IMR-90 (cell line): ENCODE data around the gene PTPN4. TPM values are rescaled to one million over a fixed set of nuclear protein-coding genes. Genes with fewer than 3 reads are reported as not detected.
A peak's percentile ranks its signal among the peaks of the same experiment; 100 is the strongest.

ENCODE experiments used
- ATAC-seq: fragments of 200-7000 bp; cut with Tn5 transposase; 2 replicates; pipeline ENCODE4 v1.9.1; 2020; ENCODE audit warnings: low read depth, mild to moderate bottlenecking, moderate library complexity
- Bru-seq: library from RNA; stranded (reverse); fragments of 400-500 nt; gene quantifications from one replicate; lab custom pipeline; 2021; lab: Mats Ljungman, UMichigan
- BruChase-seq, 2 experiments: library from RNA; stranded (reverse); fragments of 400-500 nt; gene quantifications; one replicate each; lab custom pipeline; 2021; lab: Mats Ljungman, UMichigan
- BruUV-seq: library from RNA; stranded (reverse); fragments of 400-500 nt; replicated peaks from 2 replicates; lab custom pipeline; 2021; lab: Mats Ljungman, UMichigan
- CTCF ChIA-PET: fragments of 300-600 bp; formaldehyde crosslinking; extraction: SDS; loops from one replicate; lab custom pipeline; 2021; ENCODE audit warnings: antibody characterized with exemption; lab: Yijun Ruan, JAX
- POLR2A ChIA-PET: fragments of 300-600 bp; sonication (Branson Sonifier 250); formaldehyde crosslinking; loops from one replicate; lab custom pipeline; 2022; ENCODE audit warnings: antibody characterized with exemption; ENCODE audit not compliant: unreplicated experiment; lab: Charles Lee
- DNase-seq: peaks from one replicate; pipeline ENCODE4 v3.0.0; 2013
- H2AFZ ChIP-seq: replicated peaks from 2 replicates; pipeline ENCODE3; 2013; ENCODE audit warnings: low read length, mild to moderate bottlenecking; ENCODE audit not compliant: poor library complexity
- H2AK5ac ChIP-seq: 2 replicates; pipeline ENCODE4 v1.6.1; 2013; ENCODE audit warnings: low read depth, low read length, inconsistent platforms
- H2AK9ac ChIP-seq: replicated peaks from 2 replicates; pipeline ENCODE3; 2013; ENCODE audit warnings: mild to moderate bottlenecking, low read depth, low read length, moderate library complexity; ENCODE audit not compliant: poor library complexity
- H2BK120ac ChIP-seq: 2 replicates; pipeline ENCODE4 v1.6.1; 2013; ENCODE audit warnings: low read depth, low read length, inconsistent platforms
- H2BK15ac ChIP-seq: 3 replicates; pipeline ENCODE4 v1.6.1; 2013; ENCODE audit warnings: low read depth, low read length, inconsistent platforms
- H2BK20ac ChIP-seq: 2 replicates; pipeline ENCODE4 v1.6.1; 2013; ENCODE audit warnings: low read depth, mild to moderate bottlenecking, inconsistent platforms, low read length, moderate library complexity
- H2BK5ac ChIP-seq: 2 replicates; pipeline ENCODE4 v1.6.1; 2013; ENCODE audit warnings: mild to moderate bottlenecking, low read depth, low read length, inconsistent platforms; ENCODE audit not compliant: poor library complexity, severe bottlenecking
- H3K14ac ChIP-seq: replicated peaks from 2 replicates; pipeline ENCODE4 v1.6.1; 2013; ENCODE audit warnings: low read depth, low read length, inconsistent platforms
- H3K18ac ChIP-seq: 2 replicates; pipeline ENCODE4 v1.6.1; 2013; ENCODE audit warnings: low read depth, low read length, control low read depth
- H3K23ac ChIP-seq: 2 replicates; pipeline ENCODE4 v1.6.1; 2013; ENCODE audit warnings: low read depth, low read length, inconsistent platforms
- H3K27ac ChIP-seq: 2 replicates; pipeline ENCODE4 v1.5.1; 2013; ENCODE audit warnings: mild to moderate bottlenecking, control low read depth, low read length; ENCODE audit not compliant: insufficient read depth
- H3K27me3 ChIP-seq: 2 replicates; pipeline ENCODE4 v1.6.1; 2013; ENCODE audit warnings: low read length; ENCODE audit not compliant: control insufficient read depth, insufficient read depth
- H3K36me3 ChIP-seq: 2 replicates; pipeline ENCODE4 v1.6.1; 2013; ENCODE audit warnings: low read length, mixed read lengths; ENCODE audit not compliant: control insufficient read depth, insufficient read depth
- H3K4ac ChIP-seq: 2 replicates; pipeline ENCODE4 v1.6.1; 2013; ENCODE audit warnings: low read depth, low read length, inconsistent platforms
- H3K4me1 ChIP-seq: 2 replicates; pipeline ENCODE4 v1.6.1; 2013; ENCODE audit warnings: low read length, mixed read lengths; ENCODE audit not compliant: control insufficient read depth, insufficient read depth
- H3K4me2 ChIP-seq: 2 replicates; pipeline ENCODE4 v1.6.1; 2013; ENCODE audit warnings: low read depth, mild to moderate bottlenecking, control low read depth, low read length, moderate library complexity
- H3K4me3 ChIP-seq: 2 replicates; pipeline ENCODE4 v1.5.1; 2013; ENCODE audit warnings: low read depth, mild to moderate bottlenecking, control low read depth, low read length, moderate library complexity; ENCODE audit not compliant: insufficient read depth
- H3K56ac ChIP-seq: 2 replicates; pipeline ENCODE4 v1.6.1; 2013; ENCODE audit warnings: low read length, inconsistent platforms; ENCODE audit not compliant: insufficient read depth; ENCODE audit errors: extremely low read depth
- H3K79me1 ChIP-seq, 2 experiments: 2 replicates each; pipeline ENCODE4 v1.6.1; 2013; ENCODE audit warnings: low read length in 2 of 2, inconsistent platforms in 1 of 2, low read depth in 1 of 2
- H3K9ac ChIP-seq: 2 replicates; pipeline ENCODE4 v1.6.1; 2013; ENCODE audit warnings: low read depth, low read length, control low read depth
- H3K9me1 ChIP-seq: 2 replicates; pipeline ENCODE4 v1.6.1; 2013; ENCODE audit warnings: low read length, inconsistent platforms; ENCODE audit not compliant: insufficient read depth
- H3K9me3 ChIP-seq: 2 replicates; pipeline ENCODE4 v1.6.1; 2013; ENCODE audit warnings: low read length; ENCODE audit not compliant: control insufficient read depth, insufficient read depth
- H4K20me1 ChIP-seq: 2 replicates; pipeline ENCODE4 v1.6.1; 2013; ENCODE audit warnings: low read length, inconsistent platforms; ENCODE audit not compliant: insufficient read depth
- H4K5ac ChIP-seq: 2 replicates; pipeline ENCODE4 v1.6.1; 2013; ENCODE audit warnings: mild to moderate bottlenecking, low read depth, low read length, control low read depth
- H4K8ac ChIP-seq, 2 experiments: 2 replicates each; pipeline ENCODE4 v1.6.1; 2013; ENCODE audit warnings: low read depth in 2 of 2, low read length in 2 of 2, control low read depth in 1 of 2, inconsistent platforms in 1 of 2
- H4K91ac ChIP-seq: 2 replicates; pipeline ENCODE4 v1.6.1; 2013; ENCODE audit warnings: low read depth, low read length, inconsistent platforms; ENCODE audit not compliant: insufficient read depth
- FOS ChIP-seq: fragments of 150-350 bp; IDR thresholded peaks from 2 replicates; pipeline ENCODE4 v1.6.1; 2016; ENCODE audit warnings: low read depth, low read length
- MAZ ChIP-seq: IDR thresholded peaks from 2 replicates; pipeline ENCODE4 v1.6.1; 2012; ENCODE audit warnings: low read depth, mild to moderate bottlenecking, low read length, improper control_type of control experiment, moderate library complexity, borderline replicate concordance
- MXI1 ChIP-seq: IDR thresholded peaks from 2 replicates; pipeline ENCODE4 v1.6.1; 2012; ENCODE audit warnings: low read depth, mild to moderate bottlenecking, low read length, moderate library complexity, borderline replicate concordance
- POLR2A ChIP-seq: IDR thresholded peaks from 2 replicates; pipeline ENCODE4 v1.6.1; 2012; ENCODE audit warnings: mild to moderate bottlenecking, low read depth, low read length
- RAD21 ChIP-seq: IDR thresholded peaks from 2 replicates; pipeline ENCODE4 v1.6.1; 2012; ENCODE audit warnings: low read length, improper control_type of control experiment
- RFX5 ChIP-seq: IDR thresholded peaks from 2 replicates; pipeline ENCODE4 v1.8.0; 2012; ENCODE audit warnings: low read depth, mild to moderate bottlenecking, low read length, moderate library complexity
- WGBS, 2 experiments: methylation state at CpG; one replicate each; pipeline versions ENCODE4 v1.1.5 to v1.1.7; 2013; ENCODE audit warnings: missing lambda C conversion rate in 2 of 2; ENCODE audit not compliant: insufficient read length in 1 of 2; ENCODE audit errors: extremely low coverage in 2 of 2; 5-methylcytosine and 5-hydroxymethylcytosine counted together
- dilution Hi-C: fragments of 300-500 bp; cut with HindIII; formaldehyde crosslinking; loops from one replicate; pipeline ENCODE4 v1.14.3; 2018; ENCODE audit warnings: low sequenced_read_pairs; ENCODE audit not compliant: unreplicated experiment
- in situ Hi-C: fragments of 300-500 bp; cut with MboI; formaldehyde crosslinking; loops from 3 replicates; pipeline ENCODE4 v1.14.3; 2019; ENCODE audit warnings: low sequenced_read_pairs, inconsistent platforms, mixed read lengths
- intact Hi-C: fragments of 100-400 bp; cut with micrococcal nuclease; formaldehyde crosslinking; loops from 2 replicates; pipeline ENCODE4 v1.10.0; 2022
- long read RNA-seq: library from polyadenylated mRNA; unstranded; transcript quantifications from one replicate; pipeline ENCODE4 v2.0.0, GENCODE V29; 2021; ENCODE audit not compliant: unreplicated experiment
- polyA plus RNA-seq, 3 experiments: library from polyadenylated mRNA; depleted of rRNA; stranded (reverse); fragments of >200 nt; gene quantifications; 2 replicates each; pipeline ENCODE4 v1.2.3, GENCODE V29; 2012; ENCODE audit warnings: low replicate concordance in 1 of 3
- total RNA-seq: library from RNA; depleted of rRNA; stranded (reverse); fragments of >200 nt; gene quantifications from 2 replicates; pipeline ENCODE4 v1.2.3, GENCODE V29; 2012; rRNA removed
- TF ChIP-seq, protein P1 (sequence below): fragments of 150-350 bp; IDR thresholded peaks from 2 replicates; pipeline ENCODE4 v1.6.1; 2017; ENCODE audit warnings: mild to moderate bottlenecking, antibody characterized with exemption, low read length, low read depth
- TF ChIP-seq, protein P2 (sequence below): fragments of 150-350 bp; IDR thresholded peaks from 2 replicates; pipeline ENCODE4 v1.6.1; 2016; ENCODE audit warnings: low read depth, mild to moderate bottlenecking, low read length, moderate library complexity, borderline replicate concordance

The PTPN4 gene, protein sequence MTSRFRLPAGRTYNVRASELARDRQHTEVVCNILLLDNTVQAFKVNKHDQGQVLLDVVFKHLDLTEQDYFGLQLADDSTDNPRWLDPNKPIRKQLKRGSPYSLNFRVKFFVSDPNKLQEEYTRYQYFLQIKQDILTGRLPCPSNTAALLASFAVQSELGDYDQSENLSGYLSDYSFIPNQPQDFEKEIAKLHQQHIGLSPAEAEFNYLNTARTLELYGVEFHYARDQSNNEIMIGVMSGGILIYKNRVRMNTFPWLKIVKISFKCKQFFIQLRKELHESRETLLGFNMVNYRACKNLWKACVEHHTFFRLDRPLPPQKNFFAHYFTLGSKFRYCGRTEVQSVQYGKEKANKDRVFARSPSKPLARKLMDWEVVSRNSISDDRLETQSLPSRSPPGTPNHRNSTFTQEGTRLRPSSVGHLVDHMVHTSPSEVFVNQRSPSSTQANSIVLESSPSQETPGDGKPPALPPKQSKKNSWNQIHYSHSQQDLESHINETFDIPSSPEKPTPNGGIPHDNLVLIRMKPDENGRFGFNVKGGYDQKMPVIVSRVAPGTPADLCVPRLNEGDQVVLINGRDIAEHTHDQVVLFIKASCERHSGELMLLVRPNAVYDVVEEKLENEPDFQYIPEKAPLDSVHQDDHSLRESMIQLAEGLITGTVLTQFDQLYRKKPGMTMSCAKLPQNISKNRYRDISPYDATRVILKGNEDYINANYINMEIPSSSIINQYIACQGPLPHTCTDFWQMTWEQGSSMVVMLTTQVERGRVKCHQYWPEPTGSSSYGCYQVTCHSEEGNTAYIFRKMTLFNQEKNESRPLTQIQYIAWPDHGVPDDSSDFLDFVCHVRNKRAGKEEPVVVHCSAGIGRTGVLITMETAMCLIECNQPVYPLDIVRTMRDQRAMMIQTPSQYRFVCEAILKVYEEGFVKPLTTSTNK
- total RNA-seq, result 13.6 and 19.2 TPM in 2 replicates
- polyA plus RNA-seq (2012; rRNA removed), result 2.9 and 4.0 TPM in 2 replicates
- 1.4 and 1.5 TPM in 2 replicates for polyA plus RNA-seq (2012; cell fraction: cytosol; rRNA removed)
- 2.3 and 13.7 TPM in 2 replicates for polyA plus RNA-seq (2012; cell fraction: nucleus; rRNA removed; ENCODE audit: low replicate concordance)
- Bru-seq, nascent RNA, result percentile 68 among the genes with signal in this experiment
- BruChase-seq, experiment 1, labeled RNA remaining after a 6-hour chase, result percentile 54 among the genes with signal in this experiment
- BruChase-seq, experiment 2, labeled RNA remaining after a 2-hour chase, result percentile 59 among the genes with signal in this experiment
- long read RNA-seq, full-length matches to known transcripts, result 4 of 8 reads
- long read RNA-seq, partial matches to known transcripts, result 1 of 8 reads
- long read RNA-seq, other reads (novel, unspliced or antisense), result 3 of 8 reads

DNA sequence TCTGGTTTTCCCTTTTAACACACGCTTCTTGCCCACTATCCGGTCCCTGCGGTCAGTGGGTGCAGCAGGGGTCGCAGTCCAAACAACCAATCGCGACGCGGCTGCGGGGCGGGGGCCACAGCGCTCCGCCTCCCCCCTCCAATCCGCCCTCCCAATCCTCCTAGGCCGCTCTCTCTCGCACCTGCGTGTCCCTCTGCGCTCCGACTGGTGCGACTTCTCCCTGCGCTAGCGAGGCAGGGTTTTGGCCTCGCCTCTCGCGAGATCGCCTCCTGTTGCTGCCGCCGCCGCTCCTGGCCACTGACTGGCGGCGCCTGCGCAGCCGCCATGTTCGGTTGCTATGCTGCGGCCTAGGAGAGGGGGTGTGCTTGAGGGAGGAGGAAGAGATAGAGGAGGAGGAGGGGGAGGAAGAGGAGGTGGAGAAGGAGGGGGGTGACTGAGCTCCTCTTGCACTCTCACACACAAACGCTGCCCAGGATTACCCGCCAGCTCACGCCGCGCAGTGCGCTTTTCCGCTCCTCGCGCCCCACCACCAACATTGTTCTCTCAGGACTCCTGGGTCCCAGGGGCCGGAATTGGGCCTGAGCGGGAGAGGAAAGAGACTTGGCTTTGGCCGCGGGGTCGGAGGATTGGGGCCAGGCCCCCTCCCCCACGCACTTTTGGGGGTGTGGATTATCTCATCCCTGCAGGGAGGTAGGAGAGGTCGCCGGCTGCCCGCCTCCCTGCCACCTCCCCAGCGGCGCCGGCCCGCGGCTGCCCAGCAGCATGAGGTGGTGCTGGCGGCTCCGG lies at the start of gene PTPN4:
Gene PTPN4, plus strand, starts transcription at position 472 of the 786 bp plus-strand sequence. CDS start 49,932 bp downstream, outside the sequence.
- Histone ChIP-seq H3K23ac (peak within 1 kb of the TSS; percentile 58; the same call in 1 of the 2 replicates), H3K14ac (peak within 1 kb of the TSS; percentile 89), H3K9me3 (no peaks in the 10 kb centered on the region), H3K56ac (peak within 1 kb of the TSS; percentile 75), H3K36me3 (no peaks in the 10 kb centered on the region), H3K18ac (peak within 1 kb of the TSS; percentile 69), H4K8ac (peak within 1 kb of the TSS; percentile 82 to 97), H2BK20ac (no peak within 1 kb of the TSS; the same call in 1 of the 2 replicates), H2BK5ac (peak within 1 kb of the TSS; percentile 62), H4K20me1 (no peaks in the 10 kb centered on the region), H3K9me1 (no peaks in the 10 kb centered on the region), H3K4me2 (peak within 1 kb of the TSS; percentile 100), H2AK9ac (peak within 1 kb of the TSS; percentile 89), H2AK5ac (peak within 1 kb of the TSS; percentile 46; the same call in 1 of the 2 replicates), H4K91ac (peak within 1 kb of the TSS; percentile 64; the same call in 1 of the 2 replicates), H3K4me3 (peak within 1 kb of the TSS; percentile 80), H2BK15ac (peak within 1 kb of the TSS; percentile 51; the same call in 1 of the 3 replicates), H3K27ac (peak within 1 kb of the TSS; percentile 79), H2AFZ (peak within 1 kb of the TSS; percentile 99), H3K79me1 (peaks cover 0 to 13% of the 10 kb centered on the region in 2 experiments; a peak in 2 of 4 replicates), H3K9ac (peak within 1 kb of the TSS; percentile 72), H4K5ac (peak within 1 kb of the TSS; percentile 64), H3K4ac (peak within 1 kb of the TSS; percentile 82), H3K27me3 (no peaks in the 10 kb centered on the region), H3K4me1 (no peaks in the 10 kb centered on the region), H2BK120ac (peak within 1 kb of the TSS; percentile 83)
- peak; percentile 46; the same call in 1 of the 2 replicates for TF ChIP-seq MXI1
- TF ChIP-seq, protein P1, sequence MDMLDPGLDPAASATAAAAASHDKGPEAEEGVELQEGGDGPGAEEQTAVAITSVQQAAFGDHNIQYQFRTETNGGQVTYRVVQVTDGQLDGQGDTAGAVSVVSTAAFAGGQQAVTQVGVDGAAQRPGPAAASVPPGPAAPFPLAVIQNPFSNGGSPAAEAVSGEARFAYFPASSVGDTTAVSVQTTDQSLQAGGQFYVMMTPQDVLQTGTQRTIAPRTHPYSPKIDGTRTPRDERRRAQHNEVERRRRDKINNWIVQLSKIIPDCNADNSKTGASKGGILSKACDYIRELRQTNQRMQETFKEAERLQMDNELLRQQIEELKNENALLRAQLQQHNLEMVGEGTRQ, result no peak
- TF ChIP-seq POLR2A, result 0 out of 2 replicates have a peak, but pooled peaks have one; percentile 39
- TF ChIP-seq RAD21, result no peak
- TF ChIP-seq, protein P2, sequence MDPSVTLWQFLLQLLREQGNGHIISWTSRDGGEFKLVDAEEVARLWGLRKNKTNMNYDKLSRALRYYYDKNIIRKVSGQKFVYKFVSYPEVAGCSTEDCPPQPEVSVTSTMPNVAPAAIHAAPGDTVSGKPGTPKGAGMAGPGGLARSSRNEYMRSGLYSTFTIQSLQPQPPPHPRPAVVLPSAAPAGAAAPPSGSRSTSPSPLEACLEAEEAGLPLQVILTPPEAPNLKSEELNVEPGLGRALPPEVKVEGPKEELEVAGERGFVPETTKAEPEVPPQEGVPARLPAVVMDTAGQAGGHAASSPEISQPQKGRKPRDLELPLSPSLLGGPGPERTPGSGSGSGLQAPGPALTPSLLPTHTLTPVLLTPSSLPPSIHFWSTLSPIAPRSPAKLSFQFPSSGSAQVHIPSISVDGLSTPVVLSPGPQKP, result no peak
- TF ChIP-seq MAZ, result peak; percentile 97
- no peak; the same call in 1 of the 2 replicates for TF ChIP-seq FOS
- peak; percentile 77 for TF ChIP-seq RFX5
- dilution Hi-C loops (no loop called here), in situ Hi-C loops (loop anchor here (5.0 kb wide), 1 partner anchor 58 kb away; no protein-coding TSS in a partner anchor), intact Hi-C loops (loop anchor here (1.0 to 10.0 kb wide), 3 partner anchors 43 to 915 kb away; partner anchors contain the start of gene EPB41L5)
- peak; percentile 98 for DNase-seq
- CTCF ChIA-PET, result interaction anchor here (0.6 kb wide), 1 partner anchor 480 kb away, joined by 4 read pairs; no protein-coding TSS in a partner anchor
- POLR2A ChIA-PET, result interaction anchor here (0.5 to 0.6 kb wide), 4 partner anchors 9 to 1677 kb away, joined by 4 to 5 read pairs (median 4); partner anchors contain the start of gene EPB41L5
- 5% methylated on average over 8 of the region's 59 CpGs; no CpG with 5 or more reads in 1 of the 2 experiments for WGBS, 2 experiments
- no TSS peak for BruUV-seq
- ATAC-seq, result peak; percentile 95
